T-cell (primary cell): ENCODE measurements around the gene SLC30A2. TPM values are rescaled to one million over a fixed set of nuclear protein-coding genes. Genes with fewer than 3 reads are reported as not detected.

Source experiments
- ATAC-seq, 4 experiments: fragments of 200-7000 bp in 3 of 4; fragments of 150-1000 bp in 1 of 4; cut with Tn5 transposase; replicated peaks in 1 of 4; 1 replicate in 3 of 4; 2 replicates in 1 of 4; pipeline ENCODE4 v1.10.0; 2021; ENCODE audit warnings: moderate library complexity in 3 of 4, mild to moderate bottlenecking in 2 of 4, moderate number of reproducible peaks in 1 of 4
- CTCF ChIA-PET, 2 donors: fragments of 300-600 bp; sonication (Branson Sonifier 250); formaldehyde crosslinking; loops; one replicate each; lab custom pipeline; 2022; ENCODE audit warnings: antibody characterized with exemption in 2 of 2; lab: Charles Lee
- POLR2A ChIA-PET, 2 donors: fragments of 300-600 bp; sonication (Branson Sonifier 250); formaldehyde crosslinking; loops; one replicate each; lab custom pipeline; 2022; ENCODE audit warnings: antibody characterized with exemption in 2 of 2; lab: Charles Lee
- DNase-seq, 35 experiments: peaks; one replicate each; pipeline versions ENCODE4 v3.0.0 to v3.0.0-alpha.2; 2013 to 2023
- H3K27ac ChIP-seq: one replicate; pipeline ENCODE4 v1.5.1; 2013; ENCODE audit warnings: low read length
- H3K27me3 ChIP-seq, 2 experiments: replicated peaks in 1 of 2; 1 replicate in 1 of 2; 2 replicates in 1 of 2; pipeline versions ENCODE4 v1.6.1 to v1.7.0; 2013; ENCODE audit warnings: low read length in 1 of 2, mixed read lengths in 1 of 2; ENCODE audit not compliant: control insufficient read depth in 2 of 2, insufficient read depth in 2 of 2; ENCODE audit errors: extremely low read depth in 1 of 2
- H3K36me3 ChIP-seq, 2 donors: 1 replicate in 1 of 2; 2 replicates in 1 of 2; pipeline versions ENCODE4 v1.6.1 to v1.7.0; 2013; ENCODE audit warnings: low read length in 1 of 2; ENCODE audit not compliant: control insufficient read depth in 2 of 2, insufficient read depth in 1 of 2; ENCODE audit errors: extremely low read depth in 1 of 2
- H3K4me1 ChIP-seq, 2 experiments: 1 replicate in 1 of 2; 2 replicates in 1 of 2; pipeline versions ENCODE4 v1.6.1 to v1.7.0; 2013; ENCODE audit warnings: low read length in 2 of 2, mixed read lengths in 1 of 2; ENCODE audit not compliant: insufficient read depth in 2 of 2, control insufficient read depth in 1 of 2; ENCODE audit errors: extremely low read depth in 1 of 2
- H3K4me3 ChIP-seq, 2 donors: 1 replicate in 1 of 2; 2 replicates in 1 of 2; pipeline versions ENCODE4 v1.5.1 to v1.7.0; 2013; ENCODE audit warnings: mild to moderate bottlenecking in 2 of 2, low read length in 1 of 2, moderate library complexity in 1 of 2; ENCODE audit not compliant: control insufficient read depth in 1 of 2; ENCODE audit errors: extremely low read depth in 1 of 2
- H3K9me3 ChIP-seq: 2 replicates; pipeline ENCODE4 v1.7.0; 2013
- H3K27ac Mint-ChIP-seq, 2 donors: one replicate each; pipeline ENCODE4 v1.8.0; 2020 to 2021; ENCODE audit warnings: mild to moderate bottlenecking in 2 of 2, mixed read lengths in 2 of 2
- H3K27me3 Mint-ChIP-seq, 2 donors: one replicate each; pipeline ENCODE4 v1.8.0; 2021 to 2022; ENCODE audit warnings: mixed read lengths in 2 of 2
- H3K36me3 Mint-ChIP-seq: one replicate; pipeline ENCODE4 v1.8.0; 2021; ENCODE audit warnings: mixed read lengths
- H3K4me1 Mint-ChIP-seq, 3 donors: one replicate each; pipeline ENCODE4 v1.8.0; 2020 to 2022; ENCODE audit warnings: mixed read lengths in 3 of 3, mild to moderate bottlenecking in 1 of 3
- H3K4me3 Mint-ChIP-seq, 3 donors: one replicate each; pipeline ENCODE4 v1.8.0; 2020 to 2022; ENCODE audit warnings: mild to moderate bottlenecking in 3 of 3, mixed read lengths in 3 of 3, moderate library complexity in 3 of 3
- H3K9me3 Mint-ChIP-seq, 3 donors: one replicate each; pipeline ENCODE4 v1.8.0; 2020 to 2022; ENCODE audit warnings: mixed read lengths in 3 of 3
- WGBS: methylation state at CpG from one replicate; pipeline ENCODE4 v1.1.5; 2013; ENCODE audit warnings: missing lambda C conversion rate; ENCODE audit not compliant: insufficient coverage; 5-methylcytosine and 5-hydroxymethylcytosine counted together
- total RNA-seq, 35 experiments: library from RNA in 6 of 35; stranded (reverse) in 6 of 35; fragments of 120-200 nt in 1 of 35; gene quantifications; one replicate each; pipeline versions ENCODE4 v1.2.1 to v1.2.4 and lab custom pipeline; 2013 to 2026

The SLC30A2 gene
- total RNA-seq, 5 donors from 2014 or later (not counting 1 experiment from before 2014, with no cell fraction given): 0.13 to 0.38 (median 0.19) TPM; not detected in 2

- H3K27me3 Mint-ChIP-seq: peaks cover 2 to 13% of the 10 kb centered on the region in 2 donors
- H3K4me3 Mint-ChIP-seq: no peak overlapping the region
- Histone ChIP-seq H3K36me3 (no peaks in the 10 kb centered on the region), H3K27me3 (peaks cover 0 to 67% of the 10 kb centered on the region in 2 experiments), H3K4me1 (peaks cover 0 to 17% of the 10 kb centered on the region in 2 experiments), H3K4me3 (no peak overlapping the region), H3K9me3 (no peaks in the 10 kb centered on the region), H3K27ac (no peak overlapping the region)
- no peak overlapping the region for H3K27ac Mint-ChIP-seq
- CTCF ChIA-PET: interaction anchor here in 1 of 2 donors (0.6 kb wide), 1 partner anchor 297 kb away, joined by 3 read pairs; no protein-coding TSS in a partner anchor
- H3K36me3 Mint-ChIP-seq: no peaks in the 10 kb centered on the region
- POLR2A ChIA-PET: no interaction called here
- ATAC-seq (no peak), DNase-seq (no peak)
- WGBS: 72% methylated on average over 6 of the region's 6 CpGs
- H3K4me1 Mint-ChIP-seq: peaks cover 10 to 16% (median 10%) of the 10 kb centered on the region in 3 donors
- no peaks in the 10 kb centered on the region for H3K9me3 Mint-ChIP-seq
Measured at GRCh38 chr1:26038904-26039303, 7.0 kb downstream of the SLC30A2 start.

DNA sequence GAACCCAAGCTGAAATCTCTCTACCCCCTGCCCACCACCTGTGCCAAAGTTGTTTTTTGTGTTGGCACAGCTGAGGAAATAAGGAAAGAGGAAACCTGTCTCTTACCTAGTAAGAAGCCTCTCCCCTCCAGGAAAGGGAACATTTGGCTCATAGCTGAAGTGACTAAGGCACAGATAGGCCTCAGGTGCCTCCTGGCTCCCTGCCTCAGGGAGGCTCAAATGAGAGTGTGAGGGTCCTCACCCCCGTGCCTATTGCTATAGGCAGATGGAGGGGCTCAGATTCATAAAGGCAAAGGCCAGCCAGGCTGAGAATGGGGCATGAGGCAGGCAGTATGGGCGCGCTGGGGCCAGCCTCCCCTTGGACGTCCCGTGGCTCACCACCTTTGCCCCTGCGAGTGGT is 7.4 kb downstream of the SLC30A2 start:
- Mint-ChIP-seq H3K4me1 (peaks cover 10 to 16% (median 10%) of the 10 kb centered on the region in 3 donors), H3K27me3 (peaks cover 0 to 9% of the 10 kb centered on the region in 2 donors), H3K4me3 (no peak overlapping the region), H3K27ac (no peak overlapping the region), H3K36me3 (no peaks in the 10 kb centered on the region), H3K9me3 (no peaks in the 10 kb centered on the region)
- ChIA-PET CTCF (no interaction called here), POLR2A (no interaction called here)
- no peak overlapping the region for H3K4me3 ChIP-seq
- ATAC-seq: no peak
- 82% methylated on average over 6 of the region's 6 CpGs for WGBS
- H3K36me3 ChIP-seq: no peaks in the 10 kb centered on the region
- H3K4me1 ChIP-seq: peaks cover 0 to 17% of the 10 kb centered on the region in 2 experiments
- H3K27me3 ChIP-seq: peaks cover 0 to 67% of the 10 kb centered on the region in 2 experiments
- no peaks in the 10 kb centered on the region for H3K9me3 ChIP-seq
- DNase-seq: no peak
- no peak overlapping the region for H3K27ac ChIP-seq

GRCh38 chr1:26037904-26038303 is 8.0 kb downstream of the SLC30A2 start:
- Mint-ChIP-seq H3K27ac (no peak overlapping the region), H3K36me3 (no peaks in the 10 kb centered on the region), H3K4me3 (no peak overlapping the region), H3K9me3 (no peaks in the 10 kb centered on the region), H3K27me3 (peaks cover 0 to 5% of the 10 kb centered on the region in 2 donors), H3K4me1 (peaks cover 10 to 16% (median 10%) of the 10 kb centered on the region in 3 donors)
- POLR2A ChIA-PET: no interaction called here
- no peak for ATAC-seq
- H3K4me1 ChIP-seq: peaks cover 0 to 17% of the 10 kb centered on the region in 2 experiments
- peaks cover 0 to 67% of the 10 kb centered on the region in 2 experiments for H3K27me3 ChIP-seq
- no peak overlapping the region for H3K27ac ChIP-seq
- H3K4me3 ChIP-seq: no peak overlapping the region
- CTCF ChIA-PET: no interaction called here
- H3K9me3 ChIP-seq: no peaks in the 10 kb centered on the region
- no peak for DNase-seq
- WGBS: 78% methylated on average over 4 of the region's 6 CpGs
- H3K36me3 ChIP-seq: no peaks in the 10 kb centered on the region

DNA sequence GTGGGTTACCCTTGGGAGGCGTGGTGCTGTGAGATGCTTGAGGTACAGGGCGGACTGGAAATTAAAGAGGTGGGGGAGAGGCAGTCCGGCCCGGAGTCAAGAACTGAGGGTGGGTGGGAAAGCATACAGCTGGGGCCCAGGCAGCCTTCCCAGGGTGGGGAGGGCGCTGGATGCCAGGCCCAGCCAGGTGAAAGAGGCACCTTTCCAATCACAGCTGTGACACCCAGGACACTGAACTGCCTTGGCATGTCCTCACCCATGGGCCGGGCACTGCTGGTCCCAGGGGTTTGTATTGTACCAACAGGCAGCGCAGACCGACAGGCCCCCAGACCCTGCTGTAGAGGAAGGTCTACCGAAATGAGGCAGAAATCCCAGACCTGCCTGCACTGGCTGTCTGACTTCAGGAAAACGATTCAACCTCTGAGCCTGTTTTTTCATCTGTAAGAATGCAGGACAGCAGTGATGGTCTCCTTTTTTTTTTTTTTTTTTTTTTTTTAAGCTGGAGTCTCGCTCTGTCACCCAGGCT is 9.1 kb downstream of the SLC30A2 start:
- no peak for DNase-seq
- H3K4me3 Mint-ChIP-seq: peak overlapping the region in 1 of 3 donors; percentile 9
- H3K4me1 Mint-ChIP-seq: peaks cover 10 to 16% (median 10%) of the 10 kb centered on the region in 3 donors
- Histone ChIP-seq H3K27me3 (peaks cover 0 to 62% of the 10 kb centered on the region in 2 experiments), H3K4me3 (no peak overlapping the region), H3K9me3 (no peaks in the 10 kb centered on the region), H3K27ac (no peak overlapping the region), H3K4me1 (peaks cover 0 to 17% of the 10 kb centered on the region in 2 experiments), H3K36me3 (no peaks in the 10 kb centered on the region)
- no peaks in the 10 kb centered on the region for H3K9me3 Mint-ChIP-seq
- peaks cover 0 to 1% of the 10 kb centered on the region in 2 donors for H3K27me3 Mint-ChIP-seq
- WGBS: 45% methylated on average over 3 of the region's 11 CpGs
- ATAC-seq: no peak
- H3K36me3 Mint-ChIP-seq: no peaks in the 10 kb centered on the region
- ChIA-PET CTCF (interaction anchor here (0.5 to 1.5 kb wide), 6 partner anchors 20 to 1189 kb away, joined by 3 to 6 read pairs (median 4); no protein-coding TSS in a partner anchor), POLR2A (interaction anchor here (0.6 kb wide), 2 partner anchors 119 to 281 kb away, joined by 3 to 5 read pairs; partner anchors contain the start of gene CD52 (in 1 of the 2))
- H3K27ac Mint-ChIP-seq: no peak overlapping the region

DNA sequence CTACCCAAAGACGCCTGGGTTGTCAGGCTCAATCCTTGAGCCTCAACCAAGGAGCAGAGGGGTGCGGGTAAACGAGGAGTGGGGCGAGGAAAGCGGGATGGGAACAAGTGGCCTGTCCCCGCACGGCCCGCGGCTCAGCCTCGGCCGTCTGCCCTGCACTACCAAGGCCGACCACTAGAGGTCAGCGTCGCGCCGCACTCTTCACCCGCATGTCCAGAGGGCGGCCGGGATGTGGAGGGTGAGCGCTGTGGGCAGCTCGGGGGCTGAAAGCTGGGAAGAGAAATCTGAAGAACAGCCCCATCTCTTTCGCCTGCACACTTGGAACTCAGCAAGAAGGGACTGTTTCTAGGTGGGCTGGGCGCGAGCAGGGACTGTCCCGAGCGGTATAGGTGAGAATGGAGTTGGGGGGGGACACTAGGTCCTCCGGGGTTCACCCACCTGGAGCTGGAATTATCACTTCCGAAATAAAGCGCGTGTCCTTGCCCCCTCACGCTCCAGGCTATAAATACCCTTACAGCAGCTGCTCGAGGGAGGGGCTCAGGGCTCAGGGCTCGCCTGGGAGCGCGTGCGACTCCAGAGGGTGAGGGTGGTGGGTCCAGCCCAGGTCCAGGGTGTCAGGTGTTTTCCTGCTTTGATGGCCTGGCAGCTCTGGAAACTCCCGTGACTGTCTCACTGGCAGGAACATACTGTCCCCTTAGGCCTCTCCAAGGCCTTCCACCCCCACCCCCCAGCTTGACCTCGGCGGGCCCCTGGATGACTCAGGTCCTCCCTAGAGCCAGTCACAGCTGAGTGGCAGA is 9.8 kb downstream of the SLC30A2 start:
- H3K4me3 ChIP-seq: peak overlapping the region; percentile 85 to 94
- 0% methylated on average over 18 of the region's 39 CpGs for WGBS
- no peaks in the 10 kb centered on the region for H3K27me3 Mint-ChIP-seq

More for the DNA sequence above, 9.8 kb downstream of the SLC30A2 start:
- H3K27me3 ChIP-seq: peaks cover 0 to 60% of the 10 kb centered on the region in 2 experiments
- peaks cover 0 to 17% of the 10 kb centered on the region in 2 experiments for H3K4me1 ChIP-seq
- H3K36me3 ChIP-seq: no peaks in the 10 kb centered on the region
- ChIA-PET POLR2A (no interaction called here), CTCF (interaction anchor here in 1 of 2 donors (1.5 kb wide), 1 partner anchor 141 kb away, joined by 6 read pairs; no protein-coding TSS in a partner anchor)
- ATAC-seq: peak; percentile 67 to 78 (median 72)
- no peak overlapping the region for H3K27ac ChIP-seq
- H3K9me3 ChIP-seq: no peaks in the 10 kb centered on the region
- H3K36me3 Mint-ChIP-seq: no peaks in the 10 kb centered on the region
- H3K4me1 Mint-ChIP-seq: peaks cover 10 to 16% (median 10%) of the 10 kb centered on the region in 3 donors
- peak; percentile 28 to 88 (median 63) for DNase-seq
- H3K9me3 Mint-ChIP-seq: no peaks in the 10 kb centered on the region
- peak overlapping the region; percentile 86 to 94 for H3K27ac Mint-ChIP-seq
- H3K4me3 Mint-ChIP-seq: peak overlapping the region; percentile 96 to 99 (median 97)
